ENCODE results near the gene PLP2.
"Not testable (repeated sequence)": the region's sequence is repeated elsewhere in the genome, so short reads cannot be mapped to it uniquely, and the experiment has no call there.

The PLP2 gene

GRCh38 chrX:49171752-49172279 is at the start of gene PLP2:
PLP2 (plus strand) TSS chrX:49171898; CDS start chrX:49172001, 103 bp downstream.
- no peak for DNase-seq (ENCODE audit: low spot score)

GRCh38 chrX:49122499-49122898 is 49.2 kb upstream of the PLP2 start:
- DNase-seq (ENCODE audit: low spot score), result no peak

- not testable (repeated sequence) for DNase-seq (ENCODE audit: low spot score)
These were observed 43.9 kb upstream of the PLP2 start for GRCh38 chrX:49127742-49128258.

GRCh38 chrX:49129427-49129826 is 42.3 kb upstream of the PLP2 start:
- DNase-seq (ENCODE audit: low spot score), result no peak

- not testable (repeated sequence) for DNase-seq (ENCODE audit: low spot score)
These were observed 39.4 kb upstream of the PLP2 start for GRCh38 chrX:49132275-49132674.

- no peak for DNase-seq (ENCODE audit: low spot score)
These were observed 37.9 kb upstream of the PLP2 start for GRCh38 chrX:49133759-49134158.

- no peak for DNase-seq (ENCODE audit: low spot score)
These were observed 34.2 kb upstream of the PLP2 start for GRCh38 chrX:49137492-49137891.

- DNase-seq (ENCODE audit: low spot score), result no peak
These were observed 32.0 kb upstream of the PLP2 start for GRCh38 chrX:49139713-49140112.

- DNase-seq (ENCODE audit: low spot score), result not testable (repeated sequence)
These were observed 29.4 kb upstream of the PLP2 start for GRCh38 chrX:49142264-49142663.

- not testable (repeated sequence) for DNase-seq (ENCODE audit: low spot score)
These were observed 28.5 kb upstream of the PLP2 start for GRCh38 chrX:49143154-49143553.

GRCh38 chrX:49147282-49147681 is 24.4 kb upstream of the PLP2 start:
- DNase-seq (ENCODE audit: low spot score), result no peak

GRCh38 chrX:49147936-49148335 is 23.8 kb upstream of the PLP2 start:
- no peak for DNase-seq (ENCODE audit: low spot score)

- not testable (repeated sequence) for DNase-seq (ENCODE audit: low spot score)
These were observed 23.2 kb upstream of the PLP2 start for GRCh38 chrX:49148390-49149100.

- not testable (repeated sequence) for DNase-seq (ENCODE audit: low spot score)
These were observed 22.4 kb upstream of the PLP2 start for GRCh38 chrX:49149291-49149690.

GRCh38 chrX:49153467-49153866 is 18.2 kb upstream of the PLP2 start:
- no peak for DNase-seq (ENCODE audit: low spot score)

- DNase-seq (ENCODE audit: low spot score), result peak; percentile 25
These were observed 16.3 kb upstream of the PLP2 start for GRCh38 chrX:49155243-49155899.

- DNase-seq (ENCODE audit: low spot score), result peak; percentile 88
These were observed 15.5 kb upstream of the PLP2 start for GRCh38 chrX:49155900-49156837.

GRCh38 chrX:49157194-49157593 is 14.5 kb upstream of the PLP2 start:
- DNase-seq (ENCODE audit: low spot score), result no peak

GRCh38 chrX:49160908-49161307 is 10.8 kb upstream of the PLP2 start:
- no peak for DNase-seq (ENCODE audit: low spot score)

- DNase-seq (ENCODE audit: low spot score), result no peak
These were observed 10.1 kb upstream of the PLP2 start for GRCh38 chrX:49161632-49162031.

- DNase-seq (ENCODE audit: low spot score), result no peak
These were observed 9.1 kb upstream of the PLP2 start, which contains the start of gene MAGIX for GRCh38 chrX:49162620-49163019. MAGIX (plus strand) TSS chrX:49162758; CDS start chrX:49162890, 132 bp downstream.
